Kidney epithelial cell (primary cell): ENCODE results near the gene MBP. TPM values are rescaled to one million over a fixed set of nuclear protein-coding genes. Genes with fewer than 3 reads are reported as not detected.

ENCODE experiments used
- DNase-seq: peaks from one replicate; pipeline ENCODE4 v3.0.0-alpha.2; 2010; ENCODE audit warnings: low read depth
- H3K27me3 ChIP-seq: 2 replicates; pipeline ENCODE4 v1.6.0; 2011; ENCODE audit warnings: low read length; ENCODE audit not compliant: control insufficient read depth, insufficient read depth
- H3K36me3 ChIP-seq: 2 replicates; pipeline ENCODE4 v1.5.1; 2011; ENCODE audit warnings: low read length; ENCODE audit not compliant: control insufficient read depth, insufficient read depth
- H3K4me3 ChIP-seq: 2 replicates; pipeline ENCODE4 v1.5.1; 2011; ENCODE audit warnings: low read depth, mild to moderate bottlenecking, control low read depth, low read length
- CTCF ChIP-seq: IDR thresholded peaks from 2 replicates; pipeline ENCODE4 v1.5.1; 2011; ENCODE audit warnings: mild to moderate bottlenecking, moderate library complexity, low read length, control low read depth, inconsistent platforms; ENCODE audit not compliant: insufficient read depth, poor library complexity, severe bottlenecking
- total RNA-seq: library from RNA; depleted of rRNA; stranded (reverse); fragments of >200 nt; gene quantifications from 2 replicates; pipeline ENCODE4 v1.2.3, GENCODE V29; 2015

Gene MBP
- total RNA-seq, 1 donor from 2014 or later = 29.1 TPM

GRCh38 chr18:77170890-77171410 is 38.4 kb upstream of the MBP start:
- H3K4me3 ChIP-seq = no peak overlapping the region
- TF ChIP-seq CTCF = no peak
- H3K27me3 ChIP-seq = peaks cover 2% of the 10 kb centered on the region
- no peak for DNase-seq
- no peaks in the 10 kb centered on the region for H3K36me3 ChIP-seq

- Histone ChIP-seq H3K27me3 (peaks cover 2% of the 10 kb centered on the region), H3K4me3 (no peak overlapping the region), H3K36me3 (no peaks in the 10 kb centered on the region)
- no peak for DNase-seq
- TF ChIP-seq CTCF = no peak
These were observed 36.3 kb upstream of the MBP start for GRCh38 chr18:77168811-77169311.

- Histone ChIP-seq H3K4me3 (no peak overlapping the region), H3K36me3 (no peaks in the 10 kb centered on the region), H3K27me3 (peaks cover 2% of the 10 kb centered on the region)
- no peak for DNase-seq
- no peak for TF ChIP-seq CTCF
These were observed 34.7 kb upstream of the MBP start for GRCh38 chr18:77167251-77167650.

GRCh38 chr18:77166523-77166922 is 33.9 kb upstream of the MBP start:
- no peak for TF ChIP-seq CTCF
- H3K27me3 ChIP-seq = peaks cover 2% of the 10 kb centered on the region
- H3K36me3 ChIP-seq = no peaks in the 10 kb centered on the region
- no peak for DNase-seq
- no peak overlapping the region for H3K4me3 ChIP-seq

- TF ChIP-seq CTCF = no peak
These were observed 33.1 kb upstream of the MBP start for GRCh38 chr18:77165503-77166188.

More at GRCh38 chr18:77165503-77166188, 33.1 kb upstream of the MBP start:
- DNase-seq = no peak
- peaks cover 2% of the 10 kb centered on the region for H3K27me3 ChIP-seq
- H3K36me3 ChIP-seq = no peaks in the 10 kb centered on the region
- H3K4me3 ChIP-seq = no peak overlapping the region
